Uterus (tissue), 4 donors: Measurements from ENCODE around the gene COL1A1. TPM values are rescaled to one million over a fixed set of nuclear protein-coding genes. Genes with fewer than 3 reads are reported as not detected.
A peak's percentile ranks its signal among the peaks of the same experiment; 100 is the strongest.

Experiments
- DNase-seq, 2 donors: peaks; one replicate each; pipeline ENCODE4 v3.0.0-alpha.2; 2019 to 2020
- H3K27ac ChIP-seq, 2 donors: fragments of 200-600 bp; sonication (generic); 1 replicate in 1 of 2; 2 replicates in 1 of 2; pipeline ENCODE4 v1.5.1; 2016 to 2018
- H3K27me3 ChIP-seq, 2 donors: fragments of 200-600 bp; sonication (generic); one replicate each; pipeline ENCODE4 v1.5.1; 2018 to 2019; ENCODE audit warnings: control low read depth in 1 of 2
- H3K36me3 ChIP-seq, 2 donors: fragments of 200-600 bp; sonication (generic); one replicate each; pipeline ENCODE4 v1.5.1; 2019; ENCODE audit warnings: control low read depth in 1 of 2
- H3K4me1 ChIP-seq, 2 donors: fragments of 200-600 bp; sonication (generic); one replicate each; pipeline ENCODE4 v1.5.1; 2018 to 2019; ENCODE audit warnings: control low read depth in 1 of 2
- H3K4me3 ChIP-seq, 2 donors: fragments of 200-600 bp; sonication (generic); 1 replicate in 1 of 2; 2 replicates in 1 of 2; pipeline ENCODE4 v1.5.1; 2018 to 2019; ENCODE audit warnings: mild to moderate bottlenecking in 1 of 2
- H3K9me3 ChIP-seq, 2 donors: fragments of 200-600 bp; sonication (generic); one replicate each; pipeline ENCODE4 v1.5.1; 2019; ENCODE audit warnings: control low read depth in 1 of 2
- POLR2A ChIP-seq, 2 donors: fragments of 450-650 bp; IDR thresholded peaks; one replicate each; pipeline ENCODE4 v1.6.1; 2016; ENCODE audit warnings: antibody characterized with exemption in 2 of 2, mild to moderate bottlenecking in 1 of 2, moderate library complexity in 1 of 2
- intact Hi-C: fragments of 100-400 bp; cut with DNase I; formaldehyde crosslinking; loops from one replicate; pipeline ENCODE4 v1.15.1; 2023; ENCODE audit warnings: low total_unique reads
- total RNA-seq, 4 donors: library from RNA; depleted of rRNA in 3 of 4; stranded (reverse); fragments of >200 nt in 3 of 4; gene quantifications; one replicate each; pipeline versions ENCODE4 v1.1.0 to v1.2.4, GENCODE V29; 2014 to 2023
- TF ChIP-seq, protein P1 (sequence below), 4 experiments: fragments of 200-600 bp in 2 of 4; fragments of 450-650 bp in 2 of 4; sonication (generic) in 2 of 4; IDR thresholded peaks; one replicate each; pipeline ENCODE4 v1.5.1; 2016 to 2019; ENCODE audit warnings: antibody characterized with exemption in 4 of 4, mild to moderate bottlenecking in 2 of 4, moderate library complexity in 1 of 4
- donor health status: DM: yes; HTN: yes; CAD: no.

COL1A1 gene
- total RNA-seq, 4 donors from 2014 or later: 59.4 to 4,880 (median 491) TPM

DNA sequence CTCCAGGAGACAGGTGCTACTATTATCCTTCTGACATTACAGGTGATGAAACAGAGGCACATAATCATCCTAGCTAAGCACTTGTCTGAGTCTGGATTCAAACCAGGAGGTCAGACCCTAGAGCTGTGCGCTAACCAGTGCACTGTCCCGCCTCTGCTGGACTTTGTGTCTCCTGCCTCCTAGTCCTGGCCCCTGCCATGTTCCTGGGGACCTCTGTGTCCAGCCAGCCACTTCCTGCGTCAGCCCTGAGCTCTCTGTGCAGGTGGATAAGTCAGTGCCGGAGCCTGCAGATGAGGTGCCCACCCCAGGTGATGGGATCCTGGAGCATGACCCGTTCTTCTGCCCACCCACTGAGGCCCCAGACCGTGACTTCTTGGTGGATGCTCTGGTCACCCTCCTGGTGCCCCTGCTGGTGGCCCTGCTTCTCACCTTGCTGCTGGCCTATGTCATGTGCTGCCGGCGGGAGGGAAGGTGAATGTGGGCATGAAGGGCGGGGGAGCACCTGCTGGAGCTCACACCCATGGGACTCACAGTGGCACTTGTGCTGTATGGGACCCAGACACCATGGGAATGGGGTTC, 31.5 kb downstream of the COL1A1 start:
- DNase-seq: no peak
- peak overlapping the region in 1 of 2 donors; percentile 14 for H3K27ac ChIP-seq
- no peak overlapping the region for H3K4me3 ChIP-seq
- H3K9me3 ChIP-seq: no peaks in the 10 kb centered on the region
- TF ChIP-seq, protein P1, sequence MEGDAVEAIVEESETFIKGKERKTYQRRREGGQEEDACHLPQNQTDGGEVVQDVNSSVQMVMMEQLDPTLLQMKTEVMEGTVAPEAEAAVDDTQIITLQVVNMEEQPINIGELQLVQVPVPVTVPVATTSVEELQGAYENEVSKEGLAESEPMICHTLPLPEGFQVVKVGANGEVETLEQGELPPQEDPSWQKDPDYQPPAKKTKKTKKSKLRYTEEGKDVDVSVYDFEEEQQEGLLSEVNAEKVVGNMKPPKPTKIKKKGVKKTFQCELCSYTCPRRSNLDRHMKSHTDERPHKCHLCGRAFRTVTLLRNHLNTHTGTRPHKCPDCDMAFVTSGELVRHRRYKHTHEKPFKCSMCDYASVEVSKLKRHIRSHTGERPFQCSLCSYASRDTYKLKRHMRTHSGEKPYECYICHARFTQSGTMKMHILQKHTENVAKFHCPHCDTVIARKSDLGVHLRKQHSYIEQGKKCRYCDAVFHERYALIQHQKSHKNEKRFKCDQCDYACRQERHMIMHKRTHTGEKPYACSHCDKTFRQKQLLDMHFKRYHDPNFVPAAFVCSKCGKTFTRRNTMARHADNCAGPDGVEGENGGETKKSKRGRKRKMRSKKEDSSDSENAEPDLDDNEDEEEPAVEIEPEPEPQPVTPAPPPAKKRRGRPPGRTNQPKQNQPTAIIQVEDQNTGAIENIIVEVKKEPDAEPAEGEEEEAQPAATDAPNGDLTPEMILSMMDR (IDR thresholded peaks at IDR 0.05): no peak
- TF ChIP-seq POLR2A (IDR thresholded peaks at IDR 0.05): no peak
- no peaks in the 10 kb centered on the region for H3K27me3 ChIP-seq
- intact Hi-C loops: loop anchor here (2.0 kb wide), 1 partner anchor 127 kb away; no protein-coding TSS in a partner anchor
- peaks cover 3 to 8% of the 10 kb centered on the region in 2 donors for H3K4me1 ChIP-seq
- H3K36me3 ChIP-seq: no peaks in the 10 kb centered on the region

- intact Hi-C loops: no loop called here
- no peaks in the 10 kb centered on the region for H3K9me3 ChIP-seq
- H3K27ac ChIP-seq: no peak overlapping the region
- H3K36me3 ChIP-seq: no peaks in the 10 kb centered on the region
- H3K27me3 ChIP-seq: no peaks in the 10 kb centered on the region
- peaks cover 3 to 8% of the 10 kb centered on the region in 2 donors for H3K4me1 ChIP-seq
- DNase-seq: peak; percentile 63 to 66
- peak in 1 of 2 donors; percentile 18 for TF ChIP-seq POLR2A (IDR thresholded peaks at IDR 0.05)
- TF ChIP-seq, protein P1 (IDR thresholded peaks at IDR 0.05): peak; percentile 71 to 97 (median 88)
- H3K4me3 ChIP-seq: no peak overlapping the region
Observed at GRCh38 chr17:50169121-50169764, 32.2 kb downstream of the COL1A1 start.

- no peaks in the 10 kb centered on the region for H3K36me3 ChIP-seq
- no peak for DNase-seq
- peaks cover 2 to 3% of the 10 kb centered on the region in 2 donors for H3K4me1 ChIP-seq
- TF ChIP-seq POLR2A (IDR thresholded peaks at IDR 0.05): no peak
- TF ChIP-seq, protein P1 (IDR thresholded peaks at IDR 0.05): no peak
- H3K27ac ChIP-seq: no peak overlapping the region
- no peaks in the 10 kb centered on the region for H3K9me3 ChIP-seq
- H3K4me3 ChIP-seq: no peak overlapping the region
- no peaks in the 10 kb centered on the region for H3K27me3 ChIP-seq
- intact Hi-C loops: no loop called here
Observed at GRCh38 chr17:50168319-50168718, 33.1 kb downstream of the COL1A1 start.

- Histone ChIP-seq H3K36me3 (no peaks in the 10 kb centered on the region), H3K27ac (no peak overlapping the region), H3K27me3 (no peaks in the 10 kb centered on the region), H3K4me1 (peaks cover 0 to 3% of the 10 kb centered on the region in 2 donors), H3K9me3 (no peaks in the 10 kb centered on the region), H3K4me3 (no peak overlapping the region)
- TF ChIP-seq, protein P1 (IDR thresholded peaks at IDR 0.05): no peak
- TF ChIP-seq POLR2A (IDR thresholded peaks at IDR 0.05): no peak
- intact Hi-C loops: no loop called here
- DNase-seq: no peak
Observed at GRCh38 chr17:50167371-50167770, 34.1 kb downstream of the COL1A1 start.

DNA sequence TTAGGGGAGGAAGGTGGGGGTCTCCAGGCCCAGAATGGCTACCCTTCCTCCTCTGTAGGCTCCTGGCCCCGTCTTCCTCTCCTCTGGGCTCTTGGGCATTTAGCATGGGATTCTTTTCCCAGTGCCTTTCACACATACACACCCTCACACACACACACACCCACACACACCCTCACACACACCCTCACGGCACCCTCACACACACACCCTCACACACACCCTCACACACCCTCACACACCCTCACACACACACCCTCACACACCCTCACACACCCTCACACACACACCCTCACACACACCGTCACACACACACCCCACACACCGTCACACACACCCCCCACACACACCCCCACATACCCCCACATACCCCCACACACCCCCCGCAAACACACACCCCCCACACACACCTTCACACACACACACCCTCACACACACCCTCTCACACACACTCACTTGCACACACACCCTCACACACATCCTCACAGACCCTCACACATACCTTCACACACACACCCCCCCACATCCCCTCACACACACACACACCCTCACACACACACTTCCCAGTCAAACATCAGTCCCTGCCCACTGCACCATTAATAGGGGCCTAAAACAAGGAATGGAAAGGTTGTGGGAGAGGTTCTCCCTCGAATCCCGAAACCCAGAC, 34.8 kb downstream of the COL1A1 start:
- Histone ChIP-seq H3K36me3 (no peaks in the 10 kb centered on the region), H3K4me1 (peaks cover 0 to 3% of the 10 kb centered on the region in 2 donors), H3K27me3 (no peaks in the 10 kb centered on the region), H3K4me3 (peak overlapping the region in 1 of 2 donors; percentile 37), H3K9me3 (no peaks in the 10 kb centered on the region), H3K27ac (peak overlapping the region; percentile 61 to 90)
- DNase-seq: no peak
- TF ChIP-seq POLR2A (IDR thresholded peaks at IDR 0.05): no peak
- TF ChIP-seq, protein P1 (IDR thresholded peaks at IDR 0.05): no peak
- intact Hi-C loops: no loop called here
